Measurements from ENCODE around the gene GPN1.

DNA sequence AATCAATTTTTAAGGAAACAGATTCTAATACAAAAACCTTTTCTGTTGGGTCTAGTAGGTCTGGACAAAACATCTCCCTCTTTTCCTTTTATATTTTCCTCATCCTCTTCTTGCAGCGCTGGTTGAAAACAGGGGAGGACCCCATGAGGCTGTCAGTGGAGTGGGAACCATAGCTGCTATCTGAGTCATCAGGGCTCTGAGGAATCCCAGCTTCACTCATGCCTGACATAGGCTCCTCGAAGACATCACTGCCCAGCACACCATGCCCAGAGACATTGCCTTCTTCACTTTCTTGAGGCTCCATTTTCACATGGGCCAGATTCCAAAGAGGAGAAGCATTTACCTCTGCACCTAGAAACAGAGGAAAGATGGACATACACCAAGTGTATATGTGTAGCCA, 24.5 kb downstream of the GPN1 start:
- TF ChIP-seq CTCF (IDR thresholded peaks at IDR 0.05) = no peak
- no peak for TF ChIP-seq POLR2A (IDR thresholded peaks at IDR 0.05)

Data from stomach (tissue), 4 donors.